HG03025 (cell line): ENCODE measurements around the gene MTHFD2.
"Not testable (repeated sequence)": the region's sequence is repeated elsewhere in the genome, so short reads cannot be mapped to it uniquely, and the experiment has no call there.

Experiments
- ATAC-seq: cut with Tn5 transposase; IDR thresholded peaks from one replicate; pipeline ENCODE4 v1.9.1; 2021; ENCODE audit warnings: mild to moderate bottlenecking, moderate library complexity; ENCODE audit not compliant: unreplicated experiment, low FRiP score

Gene MTHFD2

DNA sequence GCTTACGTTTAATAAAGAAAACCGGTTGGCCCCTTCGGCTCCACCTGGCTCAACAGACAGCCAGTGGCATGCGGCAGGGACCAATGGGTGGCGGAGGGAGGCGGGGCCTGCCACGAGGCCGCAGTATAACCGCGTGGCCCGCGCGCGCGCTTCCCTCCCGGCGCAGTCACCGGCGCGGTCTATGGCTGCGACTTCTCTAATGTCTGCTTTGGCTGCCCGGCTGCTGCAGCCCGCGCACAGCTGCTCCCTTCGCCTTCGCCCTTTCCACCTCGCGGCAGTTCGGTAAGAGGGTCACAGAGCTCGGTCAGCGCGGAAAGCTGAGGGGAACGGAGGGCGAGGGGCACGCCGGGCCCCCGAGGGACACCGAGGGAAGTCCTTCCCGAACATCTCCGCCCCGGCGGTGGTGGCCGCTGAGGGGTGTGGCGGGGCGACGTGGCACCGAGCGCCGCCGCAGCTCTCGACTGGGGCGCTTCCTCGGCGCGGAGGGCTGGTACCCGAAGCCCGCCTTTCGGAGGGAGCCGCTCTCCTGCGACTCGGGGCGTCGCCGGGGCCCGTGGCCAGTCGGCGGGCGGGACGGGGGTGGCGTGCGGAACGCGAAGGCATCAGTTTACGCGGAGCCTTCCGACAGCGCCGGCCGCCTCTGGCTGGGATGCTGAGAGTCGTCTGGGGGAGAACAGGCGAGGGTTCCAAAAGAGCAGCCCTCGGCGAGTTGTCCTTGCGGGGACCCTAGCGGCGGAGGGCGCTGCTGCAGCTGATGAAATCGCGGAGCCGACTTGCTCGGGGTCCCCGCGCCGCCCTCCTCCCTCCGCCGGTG, at the start of gene MTHFD2:
Gene MTHFD2 (plus strand): TSS at position 155 of the 814 bp plus-strand sequence. CDS start 27 bp downstream, at position 182.
- ATAC-seq = peak; percentile 81

DNA sequence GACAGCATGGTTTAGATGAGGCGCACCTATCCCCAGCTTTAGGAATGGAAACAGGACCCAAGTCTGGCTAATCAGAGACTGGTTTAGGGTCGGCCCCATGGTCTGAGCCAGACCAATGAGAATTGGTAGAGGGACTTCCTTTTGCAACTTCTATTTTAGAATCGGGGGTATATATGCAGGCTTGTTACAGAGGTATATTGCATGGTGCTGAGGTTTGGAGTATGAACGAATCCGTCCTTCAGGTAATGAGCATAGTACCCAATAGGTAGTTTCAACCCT, 49.2 kb upstream of the MTHFD2 start:
- ATAC-seq = no peak

GRCh38 chr2:74149570-74150319, 48.7 kb upstream of the MTHFD2 start:
- ATAC-seq = no peak

GRCh38 chr2:74152954-74153353, 45.5 kb upstream of the MTHFD2 start:
- no peak for ATAC-seq

GRCh38 chr2:74155830-74156229, 42.6 kb upstream of the MTHFD2 start:
- no peak for ATAC-seq

GRCh38 chr2:74162951-74163350, 35.5 kb upstream of the MTHFD2 start:
- ATAC-seq = no peak

DNA sequence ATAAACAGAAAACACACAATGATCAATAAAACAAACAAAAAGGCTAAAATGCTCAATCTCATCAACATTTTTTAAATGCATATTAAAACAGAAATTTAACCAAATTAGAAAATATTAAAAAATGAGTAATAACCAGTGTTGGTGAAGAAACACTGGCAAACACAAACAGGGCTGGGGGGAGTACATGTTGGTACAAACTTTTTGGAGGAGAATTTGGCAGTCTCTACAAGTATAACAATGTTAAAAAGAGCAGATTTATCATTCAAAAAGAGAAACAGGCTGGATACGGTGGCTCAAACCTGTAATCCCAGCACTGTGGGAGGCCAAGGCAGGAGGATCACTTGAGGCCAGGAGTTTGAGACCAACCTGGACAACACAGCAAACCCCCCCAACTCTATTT, 33.7 kb upstream of the MTHFD2 start:
- no peak for ATAC-seq

GRCh38 chr2:74168739-74169138, 29.7 kb upstream of the MTHFD2 start:
- ATAC-seq = no peak

GRCh38 chr2:74174909-74175308, 23.5 kb upstream of the MTHFD2 start:
- ATAC-seq = no peak

GRCh38 chr2:74177696-74178095, 20.7 kb upstream of the MTHFD2 start:
- ATAC-seq = no peak

DNA sequence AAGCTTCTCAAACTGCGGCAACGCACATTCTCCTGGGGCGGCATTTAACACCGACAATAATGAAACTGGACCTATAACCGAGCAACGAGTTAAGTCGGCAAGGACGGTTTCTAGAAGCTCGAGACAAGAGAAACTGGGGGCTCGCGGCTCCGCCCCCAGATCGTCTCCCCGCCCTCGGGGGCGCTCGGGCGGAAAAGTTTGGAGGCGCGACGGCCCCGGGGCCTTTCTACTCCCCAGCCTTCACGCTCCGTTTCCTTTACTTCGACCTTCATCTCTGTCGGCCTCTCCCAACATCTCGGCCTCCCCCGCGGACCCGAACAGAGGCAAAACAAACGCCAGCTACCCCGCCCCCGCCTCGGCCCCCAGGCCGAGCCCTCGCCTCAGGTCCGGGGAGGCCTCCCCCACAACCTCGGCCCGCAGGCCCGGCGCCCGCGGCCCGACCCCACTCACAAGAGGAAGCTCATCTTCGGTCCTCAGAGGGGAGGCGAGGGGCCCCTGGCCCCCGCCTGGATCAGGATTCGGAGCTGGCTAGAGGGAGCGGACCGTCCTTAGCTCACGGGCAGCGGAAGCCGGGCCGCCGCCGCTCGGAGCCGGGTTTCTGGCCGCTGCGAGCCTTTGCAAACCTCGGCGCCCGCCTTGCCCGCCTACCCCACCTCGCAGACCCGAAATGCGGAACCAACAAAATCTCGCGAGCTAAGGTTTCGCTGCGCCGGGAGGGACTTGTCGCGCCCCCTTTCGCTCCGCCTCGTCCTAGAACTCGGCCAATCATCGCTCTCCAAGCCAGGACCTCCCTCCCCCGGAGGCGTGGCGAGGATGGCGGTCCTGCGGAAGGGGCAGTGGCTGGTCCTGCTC, 20.0 kb upstream of the MTHFD2 start, which contains the start of gene MOB1A:
Gene MOB1A (minus strand): TSS at position 669 of the 852 bp plus-strand sequence. CDS start 205 bp downstream, at position 464.
- ATAC-seq = peak; percentile 74

DNA sequence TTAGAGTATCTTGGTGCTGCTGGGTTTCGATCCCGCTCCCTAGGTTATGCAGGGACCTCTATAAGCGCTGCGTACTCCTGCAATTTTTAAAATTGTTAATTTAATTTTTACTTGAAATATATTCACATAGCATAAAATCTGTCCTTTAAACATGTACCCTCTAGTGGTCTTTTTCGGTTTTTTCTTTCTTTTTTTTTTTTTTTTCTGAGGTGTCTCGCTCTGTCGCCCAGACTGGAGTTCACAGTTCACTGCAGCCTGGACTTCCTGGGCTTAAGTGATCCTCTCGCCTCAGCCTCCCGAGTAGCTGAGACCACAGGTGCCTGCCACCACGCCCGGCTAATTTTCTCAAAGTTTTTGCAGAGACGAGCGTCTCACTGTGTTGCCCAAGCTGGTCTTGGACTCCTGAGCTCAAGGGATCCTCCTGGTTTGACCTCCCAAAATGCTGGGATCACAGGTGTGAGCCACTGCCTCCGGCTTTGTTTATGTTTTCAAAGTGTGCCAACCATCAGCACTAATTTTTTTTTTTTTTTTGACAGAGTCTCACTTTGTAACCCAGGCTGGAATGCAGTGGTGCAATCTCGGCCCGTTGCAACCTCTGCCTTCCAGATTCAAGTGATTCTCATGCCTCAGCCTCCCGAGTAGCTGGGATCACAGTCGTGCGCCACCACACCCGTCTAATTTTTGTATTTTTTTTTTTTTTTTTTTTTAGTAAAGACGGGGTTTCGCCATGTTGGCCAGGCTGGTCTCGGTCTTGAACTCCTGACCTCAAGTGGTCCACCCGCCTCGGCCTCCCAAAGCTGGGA, 19.2 kb upstream of the MTHFD2 start:
- no peak for ATAC-seq

- ATAC-seq = no peak
Measured at GRCh38 chr2:74181739-74182138, 16.7 kb upstream of the MTHFD2 start.

- no peak for ATAC-seq
Measured at GRCh38 chr2:74183878-74184277, 14.5 kb upstream of the MTHFD2 start.

DNA sequence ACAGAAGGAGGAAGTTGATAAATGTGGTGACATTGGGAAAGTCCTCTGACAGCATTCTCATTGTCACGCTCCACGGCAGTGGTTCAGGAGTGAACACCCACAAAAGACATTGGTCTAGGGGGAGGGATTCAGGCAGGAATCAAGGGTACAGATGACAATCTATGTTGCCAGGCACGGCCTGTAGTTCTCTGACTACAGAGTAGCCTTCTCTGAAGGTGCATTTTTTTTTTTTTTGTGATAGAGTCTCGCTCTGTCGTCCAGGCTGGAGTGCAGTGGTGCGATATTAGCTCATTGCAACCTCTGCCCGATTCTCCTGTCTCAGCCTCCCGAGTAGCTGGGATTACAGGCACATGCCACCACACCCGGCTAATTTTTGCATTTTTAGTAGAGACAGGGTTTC, 12.4 kb upstream of the MTHFD2 start:
- ATAC-seq = peak; percentile 45

DNA sequence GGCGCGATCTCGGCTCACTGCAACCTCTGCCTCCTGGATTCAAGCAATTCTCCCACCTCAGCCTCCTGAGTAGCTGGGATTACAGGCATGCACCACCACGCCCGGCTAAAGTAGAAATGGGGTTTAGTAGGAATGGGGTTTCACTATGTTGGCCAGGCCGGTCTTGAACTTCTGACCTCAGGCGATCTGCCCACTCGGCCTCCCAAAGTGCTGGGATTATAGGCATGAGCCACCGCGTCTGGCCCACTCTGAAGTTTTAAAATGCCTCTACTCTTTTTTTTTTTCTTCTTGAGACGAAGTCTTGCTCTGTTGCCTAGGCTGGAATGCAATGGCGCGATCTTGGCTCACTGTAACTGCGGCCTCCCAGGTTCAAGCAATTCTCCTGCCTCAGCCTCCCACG, 11.7 kb upstream of the MTHFD2 start:
- not testable (repeated sequence) for ATAC-seq

- ATAC-seq = no peak
Measured at GRCh38 chr2:74188018-74188601, 10.3 kb upstream of the MTHFD2 start.

DNA sequence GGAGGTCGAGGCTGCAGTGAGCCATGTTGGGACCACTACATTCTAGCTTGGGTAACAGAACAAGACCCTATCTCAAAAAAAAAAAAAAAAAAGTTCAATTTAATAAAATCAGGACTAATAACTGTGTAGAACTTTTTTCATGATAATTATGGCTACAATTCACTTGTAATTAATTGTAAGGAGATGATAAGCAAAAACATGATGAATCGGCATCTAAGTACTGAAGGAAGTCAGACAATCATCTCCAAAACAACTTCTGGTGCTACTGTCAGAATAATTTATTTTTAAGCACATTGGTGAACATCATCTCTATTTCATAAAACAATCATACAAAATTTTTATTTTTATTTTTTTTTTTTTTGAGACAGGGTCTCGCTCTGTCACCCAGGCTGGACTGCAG, 9.7 kb upstream of the MTHFD2 start:
- ATAC-seq = no peak

DNA sequence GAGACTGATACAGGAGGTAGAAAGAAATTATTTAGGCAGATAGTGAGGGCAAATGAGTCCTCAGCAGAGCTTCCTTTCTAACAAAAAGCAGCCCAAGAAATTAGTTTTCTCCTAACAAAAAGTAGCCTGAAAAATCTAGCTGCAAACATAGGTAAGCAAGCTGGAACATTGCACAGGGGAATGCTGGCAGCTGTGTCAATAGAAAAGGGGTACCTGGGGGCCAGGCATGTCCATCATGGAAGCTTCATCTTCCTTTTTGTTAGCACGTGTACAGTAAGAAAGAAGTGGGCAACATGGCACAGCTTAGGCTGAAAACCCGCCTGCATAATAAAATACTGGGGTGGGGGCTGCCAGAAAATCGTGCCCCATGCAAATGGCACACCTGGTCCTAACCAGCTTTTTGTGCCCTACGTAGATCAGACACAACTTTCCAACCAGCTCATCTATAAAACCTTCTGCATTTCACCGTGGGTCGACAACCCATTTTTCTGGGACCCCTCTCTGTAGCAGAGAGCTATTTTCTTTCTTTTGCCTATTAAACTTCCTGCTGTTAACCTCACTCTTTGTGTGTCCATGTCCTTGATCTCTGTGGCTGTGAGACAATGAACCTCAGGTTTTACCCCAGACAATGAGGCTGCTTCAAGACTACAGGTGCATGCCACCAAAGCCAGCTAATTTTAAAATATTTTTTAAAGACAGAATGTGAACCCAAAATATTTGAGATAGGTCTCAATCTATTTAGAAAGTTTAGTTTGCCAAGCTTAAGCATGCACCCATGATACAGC, 6.6 kb upstream of the MTHFD2 start:
- ATAC-seq = no peak
